ENCODE data around the gene TPPP2.

GRCh38 chr14:20988717-20989470 is 41.1 kb upstream of the TPPP2 start:
- TF ChIP-seq CTCF (conservative IDR thresholded peaks at IDR 0.05) (no peak), EZH2 (IDR thresholded peaks at IDR 0.05; ENCODE audit: low read depth) (no peak)
